Astrocyte (in vitro differentiated cells and primary cell): ENCODE measurements around the gene FHAD1. TPM values are rescaled to one million over a fixed set of nuclear protein-coding genes. Genes with fewer than 3 reads are reported as not detected.

ENCODE experiments used
- DNase-seq: peaks from one replicate; pipeline ENCODE4 v3.0.0-alpha.2; 2010; ENCODE audit warnings: low read depth
- FAIRE-seq: peaks from 2 replicates; lab custom pipeline; 2011; peaks lifted over from hg19 to GRCh38; lab: Jason Lieb, UNC
- H2AFZ ChIP-seq: 2 replicates; pipeline ENCODE4 v1.6.0; 2012; ENCODE audit warnings: low read depth, low read length, inconsistent platforms
- H3K27ac ChIP-seq: 2 replicates; pipeline ENCODE4 v1.5.1; 2011; ENCODE audit warnings: low read depth, low read length, inconsistent platforms
- H3K27me3 ChIP-seq: 2 replicates; pipeline ENCODE4 v1.6.0; 2011; ENCODE audit warnings: low read length, inconsistent platforms; ENCODE audit not compliant: insufficient read depth
- H3K36me3 ChIP-seq: 2 replicates; pipeline ENCODE4 v1.5.1; 2011; ENCODE audit warnings: low read length, inconsistent platforms; ENCODE audit not compliant: insufficient read depth
- H3K4me1 ChIP-seq: 2 replicates; pipeline ENCODE4 v1.5.1; 2011; ENCODE audit warnings: low read length, inconsistent platforms; ENCODE audit not compliant: insufficient read depth
- H3K4me2 ChIP-seq: 2 replicates; pipeline ENCODE4 v1.6.0; 2012; ENCODE audit warnings: low read length, inconsistent platforms
- H3K4me3 ChIP-seq: 2 replicates; pipeline ENCODE4 v1.5.1; 2011; ENCODE audit warnings: low read depth, mild to moderate bottlenecking, low read length, inconsistent platforms; ENCODE audit not compliant: insufficient read depth
- H3K79me2 ChIP-seq: 2 replicates; pipeline ENCODE4 v1.6.0; 2012; ENCODE audit warnings: mild to moderate bottlenecking, low read length, inconsistent platforms; ENCODE audit not compliant: insufficient read depth
- H3K9ac ChIP-seq: 2 replicates; pipeline ENCODE4 v1.6.0; 2012; ENCODE audit warnings: mild to moderate bottlenecking, low read length, inconsistent platforms
- H3K9me3 ChIP-seq: 2 replicates; pipeline ENCODE4 v1.5.1; 2012; ENCODE audit warnings: low read depth, mild to moderate bottlenecking, low read length, inconsistent platforms; ENCODE audit not compliant: insufficient read depth
- H4K20me1 ChIP-seq: 2 replicates; pipeline ENCODE4 v1.6.0; 2012; ENCODE audit warnings: low read length, inconsistent platforms; ENCODE audit not compliant: insufficient read depth
- H3K27ac Mint-ChIP-seq: one replicate; pipeline ENCODE4 v1.8.0; 2021; ENCODE audit warnings: mild to moderate bottlenecking, mixed read lengths; ENCODE audit not compliant: unreplicated experiment
- H3K27me3 Mint-ChIP-seq: one replicate; pipeline ENCODE4 v1.8.0; 2021; ENCODE audit warnings: low read depth, mixed read lengths; ENCODE audit not compliant: unreplicated experiment
- H3K36me3 Mint-ChIP-seq: one replicate; pipeline ENCODE4 v1.8.0; 2021; ENCODE audit warnings: low read depth, mixed read lengths; ENCODE audit not compliant: unreplicated experiment
- H3K4me1 Mint-ChIP-seq: one replicate; pipeline ENCODE4 v1.8.0; 2021; ENCODE audit warnings: low read depth, mixed read lengths; ENCODE audit not compliant: unreplicated experiment
- H3K4me3 Mint-ChIP-seq: one replicate; pipeline ENCODE4 v1.8.0; 2021; ENCODE audit warnings: mild to moderate bottlenecking, moderate library complexity, mixed read lengths; ENCODE audit not compliant: unreplicated experiment
- H3K9me3 Mint-ChIP-seq: one replicate; pipeline ENCODE4 v1.8.0; 2021; ENCODE audit warnings: mild to moderate bottlenecking, mixed read lengths; ENCODE audit not compliant: unreplicated experiment
- EZH2 ChIP-seq: IDR thresholded peaks from 2 replicates; pipeline ENCODE4 v1.6.1; 2012; ENCODE audit warnings: mild to moderate bottlenecking, low read length, inconsistent platforms; ENCODE audit not compliant: insufficient read depth
- total RNA-seq: library from RNA; stranded (reverse); gene quantifications from 2 replicates; pipeline ENCODE4 v1.2.1, GENCODE V29; 2021
- TF ChIP-seq, protein P1 (sequence below): IDR thresholded peaks from 2 replicates; pipeline ENCODE4 v1.5.1; 2011; ENCODE audit warnings: low read depth, mild to moderate bottlenecking, inconsistent platforms, low read length, moderate library complexity; ENCODE audit not compliant: insufficient read depth

FHAD1 gene
- total RNA-seq, 1 donor from 2014 or later: 0.25 TPM

DNA sequence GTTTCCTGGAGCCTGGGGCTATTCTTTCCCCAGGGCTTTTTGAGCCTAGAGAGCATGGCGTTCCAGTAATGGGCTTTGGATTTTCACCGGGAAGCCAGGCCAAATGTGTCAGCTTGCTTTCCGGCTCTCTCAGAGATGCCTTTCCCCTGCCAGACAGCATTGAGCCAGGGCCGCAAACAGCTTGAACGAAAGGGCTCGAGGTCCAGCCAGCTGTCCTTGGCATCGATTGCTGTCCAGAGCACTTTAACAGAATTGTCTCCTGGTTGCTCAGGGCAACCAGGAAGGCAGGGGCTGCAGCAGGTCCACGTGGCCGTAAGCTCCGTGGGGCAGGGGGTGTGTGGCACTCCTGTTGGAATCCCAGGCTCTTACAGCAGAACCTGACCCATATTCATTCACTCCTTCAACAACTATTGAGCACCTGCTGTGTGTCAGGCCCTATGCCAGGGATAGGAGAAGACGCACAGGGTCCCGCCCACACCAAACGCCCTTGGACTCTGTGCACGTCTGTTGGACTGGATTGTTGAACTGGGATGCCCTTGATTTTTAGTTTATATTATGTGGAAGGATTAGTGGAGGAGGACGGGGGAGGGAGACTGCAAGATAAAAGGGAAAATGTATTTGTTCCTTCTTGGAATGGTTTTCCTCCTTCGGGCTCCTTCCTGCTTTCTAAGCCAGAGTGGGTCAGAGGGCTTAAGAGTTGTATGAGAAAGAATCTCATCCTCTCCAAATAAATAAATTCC is 123.9 kb downstream of the FHAD1 start:
- Histone ChIP-seq H3K9ac (no peak overlapping the region), H3K4me2 (no peak overlapping the region), H3K27ac (no peak overlapping the region), H4K20me1 (no peaks in the 10 kb centered on the region), H3K9me3 (no peaks in the 10 kb centered on the region), H3K4me3 (no peak overlapping the region), H3K27me3 (peaks cover 7% of the 10 kb centered on the region), H2AFZ (no peak overlapping the region), H3K36me3 (no peaks in the 10 kb centered on the region), H3K79me2 (no peaks in the 10 kb centered on the region), H3K4me1 (no peaks in the 10 kb centered on the region)
- peaks cover 2% of the 10 kb centered on the region for H3K9me3 Mint-ChIP-seq
- peaks cover 57% of the 10 kb centered on the region for H3K27me3 Mint-ChIP-seq
- H3K4me1 Mint-ChIP-seq: peaks cover 2% of the 10 kb centered on the region
- no peak overlapping the region for H3K27ac Mint-ChIP-seq
- TF ChIP-seq, protein P1, sequence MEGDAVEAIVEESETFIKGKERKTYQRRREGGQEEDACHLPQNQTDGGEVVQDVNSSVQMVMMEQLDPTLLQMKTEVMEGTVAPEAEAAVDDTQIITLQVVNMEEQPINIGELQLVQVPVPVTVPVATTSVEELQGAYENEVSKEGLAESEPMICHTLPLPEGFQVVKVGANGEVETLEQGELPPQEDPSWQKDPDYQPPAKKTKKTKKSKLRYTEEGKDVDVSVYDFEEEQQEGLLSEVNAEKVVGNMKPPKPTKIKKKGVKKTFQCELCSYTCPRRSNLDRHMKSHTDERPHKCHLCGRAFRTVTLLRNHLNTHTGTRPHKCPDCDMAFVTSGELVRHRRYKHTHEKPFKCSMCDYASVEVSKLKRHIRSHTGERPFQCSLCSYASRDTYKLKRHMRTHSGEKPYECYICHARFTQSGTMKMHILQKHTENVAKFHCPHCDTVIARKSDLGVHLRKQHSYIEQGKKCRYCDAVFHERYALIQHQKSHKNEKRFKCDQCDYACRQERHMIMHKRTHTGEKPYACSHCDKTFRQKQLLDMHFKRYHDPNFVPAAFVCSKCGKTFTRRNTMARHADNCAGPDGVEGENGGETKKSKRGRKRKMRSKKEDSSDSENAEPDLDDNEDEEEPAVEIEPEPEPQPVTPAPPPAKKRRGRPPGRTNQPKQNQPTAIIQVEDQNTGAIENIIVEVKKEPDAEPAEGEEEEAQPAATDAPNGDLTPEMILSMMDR: no peak
- no peak for TF ChIP-seq EZH2
- FAIRE-seq: no peak
- no peak overlapping the region for H3K4me3 Mint-ChIP-seq
- DNase-seq: no peak
- no peaks in the 10 kb centered on the region for H3K36me3 Mint-ChIP-seq

GRCh38 chr1:15371610-15372545 is 124.9 kb downstream of the FHAD1 start:
- H2AFZ ChIP-seq: no peak overlapping the region
- TF ChIP-seq, protein P1: no peak
- no peak for TF ChIP-seq EZH2
- FAIRE-seq: no peak
- H3K9ac ChIP-seq: no peak overlapping the region
- Mint-ChIP-seq H3K27ac (no peak overlapping the region), H3K4me1 (no peaks in the 10 kb centered on the region), H3K4me3 (no peak overlapping the region), H3K36me3 (no peaks in the 10 kb centered on the region), H3K9me3 (peaks cover 2% of the 10 kb centered on the region), H3K27me3 (peaks cover 50% of the 10 kb centered on the region)
- no peaks in the 10 kb centered on the region for H3K79me2 ChIP-seq
- H3K4me1 ChIP-seq: no peaks in the 10 kb centered on the region
- no peak overlapping the region for H3K4me3 ChIP-seq
- H3K9me3 ChIP-seq: no peaks in the 10 kb centered on the region
- no peak overlapping the region for H3K27ac ChIP-seq
- H3K27me3 ChIP-seq: peaks cover 7% of the 10 kb centered on the region
- no peaks in the 10 kb centered on the region for H3K36me3 ChIP-seq
- no peaks in the 10 kb centered on the region for H4K20me1 ChIP-seq
- no peak for DNase-seq
- H3K4me2 ChIP-seq: no peak overlapping the region
